GM18867 (cell line): ENCODE measurements around the gene CACNA2D3.

Source experiments
- ATAC-seq: cut with Tn5 transposase; IDR thresholded peaks from one replicate; pipeline ENCODE4 v1.9.1; 2021; ENCODE audit warnings: mild to moderate bottlenecking, moderate library complexity; ENCODE audit not compliant: unreplicated experiment

The CACNA2D3 gene

GRCh38 chr3:54168451-54168850 is 46.1 kb downstream of the CACNA2D3 start:
- ATAC-seq = no peak

DNA sequence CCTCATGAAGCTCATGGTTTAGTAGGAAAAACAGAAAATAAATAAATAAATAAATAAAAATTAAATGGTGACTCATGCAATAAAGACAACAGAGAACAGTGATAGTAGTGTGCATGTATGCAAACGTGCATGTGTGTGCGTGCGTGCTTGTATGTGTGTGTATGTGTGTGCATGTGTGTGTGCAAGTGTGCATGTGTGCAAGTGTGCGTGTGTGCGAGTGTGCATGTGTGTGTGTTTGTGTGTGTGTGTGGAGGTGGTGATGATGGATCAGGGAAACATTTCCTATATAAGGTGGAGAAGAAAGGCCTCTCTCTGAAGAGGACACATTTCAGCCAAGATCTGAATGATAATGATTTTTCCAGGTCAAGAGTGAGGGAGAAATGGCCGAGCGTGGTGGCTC is 47.2 kb downstream of the CACNA2D3 start:
- ATAC-seq = no peak

DNA sequence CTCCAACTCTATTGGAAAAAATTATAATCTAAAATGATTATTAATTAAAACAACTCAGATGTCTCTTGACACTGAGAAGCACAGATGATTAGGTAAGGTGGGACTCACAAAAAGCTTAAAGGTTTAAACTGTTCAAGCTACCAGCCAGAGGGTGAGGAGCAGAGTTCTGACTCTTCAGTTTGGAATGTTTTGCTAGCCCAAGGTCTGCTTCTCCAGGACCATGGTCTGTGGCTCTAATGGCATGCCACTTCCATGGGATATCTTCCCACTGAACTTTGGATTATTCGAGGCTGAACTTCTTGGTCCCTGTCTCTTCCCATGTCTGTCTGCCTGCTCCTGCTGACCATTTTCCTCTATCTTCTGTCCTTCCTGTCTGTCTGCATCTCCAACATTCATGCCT is 49.2 kb downstream of the CACNA2D3 start:
- ATAC-seq = no peak

- ATAC-seq = no peak
Observed at GRCh38 chr3:54171951-54172350, 49.6 kb downstream of the CACNA2D3 start.

DNA sequence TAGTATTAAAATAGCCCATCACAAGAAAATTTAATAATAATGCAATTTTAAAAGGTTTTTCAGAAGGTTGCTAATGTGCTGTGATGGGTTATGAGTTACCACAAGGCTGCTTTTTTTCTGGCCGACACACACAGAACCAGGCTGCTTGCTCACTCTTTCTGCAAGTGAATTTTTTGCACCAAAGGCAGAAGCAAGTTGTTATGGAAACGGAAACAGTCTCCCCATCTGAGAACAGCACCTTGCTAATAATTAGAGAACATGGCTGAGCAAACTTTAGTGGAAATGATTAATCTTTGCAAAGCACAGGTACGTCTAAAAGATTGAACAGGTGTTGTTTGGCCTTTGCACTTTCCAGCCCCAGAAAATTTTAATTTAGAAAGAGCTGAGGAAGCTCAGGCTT is 51.0 kb downstream of the CACNA2D3 start:
- no peak for ATAC-seq

DNA sequence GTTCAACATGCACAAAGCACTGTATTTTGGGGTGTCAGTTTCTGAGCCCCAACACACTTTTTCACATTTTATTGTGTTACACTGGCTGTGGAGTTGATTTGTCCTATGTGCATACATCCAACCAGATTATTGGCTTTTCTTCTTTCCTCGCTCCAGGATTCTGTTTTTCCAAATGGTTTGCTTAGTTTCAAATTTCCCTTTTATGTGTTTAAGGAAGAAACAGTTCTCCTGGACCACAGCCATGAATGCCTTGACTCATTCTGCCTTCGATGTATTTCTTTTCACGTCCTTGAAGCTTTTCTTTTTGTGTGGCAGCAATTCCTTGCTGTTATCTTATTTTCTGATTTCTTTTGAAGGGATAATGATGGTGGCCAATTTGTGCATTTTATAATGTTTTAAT is 53.8 kb downstream of the CACNA2D3 start:
- no peak for ATAC-seq

DNA sequence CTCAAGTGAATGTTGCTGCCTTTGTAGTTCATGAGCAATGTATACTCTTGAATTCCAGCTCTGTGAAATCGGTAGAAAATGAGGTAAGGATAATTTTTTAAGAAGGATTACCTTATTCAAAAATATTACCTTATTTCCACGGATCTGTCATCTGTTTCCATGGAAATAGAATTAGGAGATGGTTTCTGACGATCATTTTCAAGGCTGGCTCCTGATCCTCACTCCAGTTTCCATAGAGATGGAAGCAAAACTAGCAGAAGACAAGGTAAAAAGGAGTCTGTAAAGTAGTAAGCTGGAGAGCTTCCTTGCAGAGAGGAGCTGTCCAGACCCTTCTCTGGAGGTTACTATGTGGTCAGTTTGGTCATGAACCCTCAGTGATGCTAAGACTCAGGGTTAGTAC is 55.5 kb downstream of the CACNA2D3 start:
- ATAC-seq = no peak

- no peak for ATAC-seq
Observed at GRCh38 chr3:54178376-54178775, 56.0 kb downstream of the CACNA2D3 start.

- ATAC-seq = no peak
Observed at GRCh38 chr3:54180921-54181320, 58.6 kb downstream of the CACNA2D3 start.

DNA sequence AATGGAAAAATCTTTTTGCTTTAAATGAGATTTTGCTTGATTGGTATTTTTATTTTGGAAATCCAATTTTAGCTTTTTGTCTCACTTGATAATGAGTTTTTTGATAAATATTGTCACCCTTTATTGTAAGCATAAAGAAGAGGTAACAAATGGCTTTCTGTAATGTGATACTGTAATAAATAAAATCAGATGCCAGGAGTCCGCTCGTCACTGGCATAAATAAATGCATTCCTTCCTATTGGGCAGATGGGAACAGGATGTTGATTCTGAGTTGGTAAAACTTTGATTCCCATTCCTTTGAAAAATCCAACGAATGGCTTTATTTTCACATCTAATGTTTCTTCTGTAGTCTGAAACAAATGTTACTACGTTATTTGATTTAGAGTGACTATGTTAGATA is 59.9 kb downstream of the CACNA2D3 start:
- ATAC-seq = no peak

- no peak for ATAC-seq
Observed at GRCh38 chr3:54185740-54186139, 63.4 kb downstream of the CACNA2D3 start.

DNA sequence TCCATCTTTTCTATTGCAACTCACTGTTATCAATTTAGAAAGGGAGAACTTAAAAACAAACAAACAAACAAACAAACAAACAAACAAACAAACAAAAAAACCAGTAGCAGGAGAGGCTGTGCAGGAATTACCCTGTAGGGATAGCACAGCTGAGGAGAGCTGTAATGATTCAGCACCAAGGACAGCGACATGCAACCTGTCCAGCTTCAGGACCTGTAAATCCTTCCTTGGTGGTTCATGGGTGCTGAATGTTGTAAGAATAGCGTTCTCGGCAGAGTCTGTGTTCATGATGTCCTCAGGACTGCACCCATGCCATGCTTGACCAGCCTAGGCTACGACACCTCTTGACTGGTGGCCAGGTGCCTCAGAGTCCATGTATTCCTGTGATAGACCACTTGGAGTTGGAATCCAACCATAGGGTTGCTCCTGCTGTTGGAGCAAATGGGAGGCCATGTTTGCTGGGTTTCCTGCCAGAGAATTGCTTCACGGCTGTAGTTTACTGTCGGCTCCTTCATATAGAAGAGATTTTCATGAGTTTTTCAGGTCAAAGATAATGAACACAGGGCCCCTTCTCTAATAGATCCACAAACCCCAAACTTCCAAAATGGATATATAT is 65.9 kb downstream of the CACNA2D3 start:
- ATAC-seq = no peak

DNA sequence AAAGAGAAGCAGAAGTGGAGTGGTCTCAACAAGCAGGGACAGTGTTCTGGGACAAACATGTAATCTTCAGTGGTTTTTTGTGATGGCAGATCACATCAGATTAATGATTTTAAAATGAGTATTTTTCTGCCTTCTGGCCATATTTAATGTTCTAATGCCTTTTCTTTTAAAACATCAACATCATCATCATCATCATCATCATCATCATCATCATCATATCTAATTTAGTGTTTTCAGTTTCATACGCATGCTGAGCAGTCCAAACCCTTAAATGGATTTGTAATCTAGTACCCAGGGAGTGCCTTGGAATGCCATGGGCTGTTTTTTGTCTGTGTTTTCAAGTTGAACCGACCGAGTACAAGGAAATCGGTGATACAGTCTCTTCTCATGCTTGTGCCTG is 68.9 kb downstream of the CACNA2D3 start:
- no peak for ATAC-seq

DNA sequence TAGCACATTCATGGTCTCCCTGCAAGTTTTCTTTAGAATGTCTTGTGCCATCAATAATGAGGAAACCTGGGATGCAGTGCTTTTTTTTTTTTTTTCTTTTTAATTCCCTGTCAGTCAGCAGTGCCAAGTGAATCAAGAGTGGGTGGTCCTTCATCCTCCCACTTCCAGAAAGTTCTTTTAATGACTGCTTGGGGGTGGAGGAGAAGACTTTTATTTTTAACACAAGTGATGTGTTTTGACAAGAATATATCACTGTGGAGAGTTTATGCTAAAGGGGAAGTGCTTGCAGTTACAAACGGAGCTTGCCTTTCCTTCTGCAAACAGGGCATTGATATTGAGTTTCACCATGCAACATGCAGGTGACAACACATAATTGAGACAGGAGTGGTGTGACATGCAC is 69.7 kb downstream of the CACNA2D3 start:
- ATAC-seq = no peak

DNA sequence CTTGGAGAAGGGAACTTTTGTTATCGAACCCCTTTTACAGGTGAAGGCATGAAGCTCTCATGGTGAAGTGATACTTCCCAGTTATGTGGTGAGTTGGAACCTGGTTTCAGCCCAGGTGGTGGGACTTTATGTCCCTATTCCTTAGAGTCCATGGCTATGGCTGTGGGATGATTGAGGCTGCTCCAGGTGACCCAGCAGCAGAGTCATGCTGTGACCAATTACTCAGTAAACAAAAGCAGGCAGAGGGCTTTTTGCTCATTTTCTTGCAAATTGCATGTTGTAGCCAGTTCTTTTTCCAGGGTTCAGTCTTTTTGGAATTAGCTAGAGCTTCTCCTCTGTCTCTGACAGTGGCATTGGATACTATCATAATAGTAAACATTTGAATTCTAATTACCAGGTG is 70.7 kb downstream of the CACNA2D3 start:
- no peak for ATAC-seq

GRCh38 chr3:54196360-54196991 is 74.1 kb downstream of the CACNA2D3 start:
- no peak for ATAC-seq

DNA sequence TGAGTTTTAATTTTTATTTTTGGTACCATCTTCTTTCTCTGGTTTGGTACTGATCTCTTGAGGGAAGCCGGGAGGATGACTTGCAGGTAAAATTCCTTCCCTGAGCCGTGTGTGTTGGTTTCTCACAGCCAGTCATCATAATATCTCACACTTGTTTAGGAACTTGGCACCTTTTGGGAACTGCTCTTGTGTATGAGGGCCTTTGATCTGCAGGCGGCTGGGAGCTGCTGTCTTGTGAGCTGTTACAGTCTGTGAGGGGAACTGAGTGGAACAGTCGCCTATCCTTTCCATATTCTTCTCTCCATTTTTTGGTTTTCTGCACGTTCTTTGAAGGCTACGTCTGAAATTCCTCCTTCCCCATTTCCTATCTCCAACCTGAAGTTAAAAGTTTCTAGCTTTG is 75.2 kb downstream of the CACNA2D3 start:
- ATAC-seq = no peak

- no peak for ATAC-seq
Observed at GRCh38 chr3:54198556-54198955, 76.2 kb downstream of the CACNA2D3 start.

DNA sequence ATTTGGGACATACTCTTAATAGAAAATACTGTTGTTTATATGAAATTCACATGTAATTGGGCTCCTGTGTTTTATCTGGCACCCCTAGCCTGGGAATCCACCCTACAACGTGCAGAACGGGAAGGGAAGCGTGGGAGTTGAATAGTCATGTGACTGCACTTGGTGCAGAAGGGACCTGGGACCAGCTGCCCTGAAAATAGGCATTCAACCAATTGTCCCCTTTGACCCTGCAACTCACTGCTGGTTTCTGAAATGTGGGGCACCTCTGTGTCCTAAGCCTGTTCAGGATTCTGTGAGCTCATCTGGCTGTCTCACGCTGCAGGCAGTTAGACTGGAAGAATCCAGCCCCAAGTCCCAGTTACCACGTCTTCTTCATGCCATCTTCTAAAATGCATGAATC is 79.7 kb downstream of the CACNA2D3 start:
- no peak for ATAC-seq

GRCh38 chr3:54202651-54203248 is 80.4 kb downstream of the CACNA2D3 start:
- no peak for ATAC-seq

GRCh38 chr3:54206874-54207273 is 84.5 kb downstream of the CACNA2D3 start:
- no peak for ATAC-seq

DNA sequence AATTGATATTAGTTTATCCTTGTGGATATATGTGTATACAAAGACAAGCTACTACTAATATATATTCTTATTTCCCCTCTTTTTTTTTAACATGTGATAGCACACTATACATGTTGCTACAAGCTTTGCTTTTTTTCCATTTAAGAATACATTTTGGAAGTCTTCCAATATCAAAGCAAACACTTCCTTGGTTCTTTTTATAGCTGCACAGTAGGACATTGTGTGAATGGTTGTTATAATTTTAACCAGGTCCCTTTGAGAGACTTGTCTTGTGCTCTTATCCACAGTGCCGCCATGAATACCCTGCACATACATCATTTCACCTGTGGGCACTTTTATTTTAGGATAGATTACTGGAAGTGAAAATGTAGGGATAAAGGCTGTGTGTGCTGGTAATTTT is 88.7 kb downstream of the CACNA2D3 start:
- ATAC-seq = no peak

DNA sequence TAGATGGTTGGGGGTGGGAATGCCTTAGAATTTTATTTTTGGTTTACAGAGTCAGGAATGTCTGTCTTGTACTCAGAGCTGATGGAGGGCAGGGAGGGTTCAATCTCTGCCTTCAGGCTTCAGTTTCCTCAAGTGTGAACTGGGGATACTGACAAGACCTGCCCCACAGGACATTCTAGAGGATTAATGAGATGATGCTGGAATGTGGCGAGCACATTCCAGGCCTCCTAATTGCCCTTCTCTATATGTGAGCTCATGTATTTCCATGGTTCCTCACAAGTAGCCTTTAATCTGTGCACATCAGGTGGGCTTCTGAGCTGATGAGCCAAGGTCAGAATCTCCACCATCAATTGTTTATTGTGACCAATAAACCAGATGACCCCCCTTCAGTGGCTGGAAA is 90.4 kb downstream of the CACNA2D3 start:
- ATAC-seq = no peak
